RWPE2 (cell line): Measurements from ENCODE around the gene ASPG.

ENCODE experiments used
- ATAC-seq: fragments of 200-7000 bp; cut with Tn5 transposase; 3 replicates; pipeline ENCODE4 v1.9.1; 2021; ENCODE audit warnings: low read depth
- DNase-seq: peaks from one replicate; pipeline ENCODE4 v3.0.0-alpha.2; 2020; ENCODE audit warnings: low spot score
- H3K27ac ChIP-seq: fragments of 450-650 bp; 2 replicates; pipeline ENCODE4 v1.5.1; 2017; ENCODE audit warnings: mild to moderate bottlenecking; ENCODE audit not compliant: poor library complexity, severe bottlenecking
- H3K27me3 ChIP-seq: fragments of 250-450 bp; sonication (Bioruptor Pico); 2 replicates; pipeline ENCODE4 v1.5.1; 2021; ENCODE audit warnings: mild to moderate bottlenecking, moderate library complexity; ENCODE audit not compliant: insufficient read depth, poor library complexity, severe bottlenecking
- H3K36me3 ChIP-seq: fragments of 250-450 bp; sonication (Bioruptor Pico); 2 replicates; pipeline ENCODE4 v1.5.1; 2020; ENCODE audit warnings: low read depth, mild to moderate bottlenecking, moderate library complexity
- H3K4me1 ChIP-seq: fragments of 250-450 bp; sonication (Bioruptor Pico); 2 replicates; pipeline ENCODE4 v1.5.1; 2021; ENCODE audit warnings: mild to moderate bottlenecking, moderate library complexity; ENCODE audit not compliant: insufficient read depth, poor library complexity, severe bottlenecking
- H3K4me3 ChIP-seq: fragments of 250-450 bp; sonication (Bioruptor Pico); 2 replicates; pipeline ENCODE4 v1.5.1; 2021; ENCODE audit warnings: mild to moderate bottlenecking, moderate library complexity; ENCODE audit not compliant: severe bottlenecking
- H3K9me3 ChIP-seq: fragments of 250-450 bp; sonication (Bioruptor Pico); 2 replicates; pipeline ENCODE4 v1.5.1; 2021; ENCODE audit warnings: mild to moderate bottlenecking, moderate library complexity; ENCODE audit not compliant: severe bottlenecking
- CTCF ChIP-seq: fragments of 450-650 bp; IDR thresholded peaks from one replicate; pipeline ENCODE4 v1.5.1; 2017; ENCODE audit warnings: mild to moderate bottlenecking, moderate library complexity; ENCODE audit not compliant: poor library complexity, severe bottlenecking

The ASPG gene

GRCh38 chr14:104132981-104133380 lies 47.5 kb downstream of the ASPG start:
- Histone ChIP-seq H3K27ac (no peak overlapping the region), H3K9me3 (no peaks in the 10 kb centered on the region), H3K36me3 (no peaks in the 10 kb centered on the region), H3K4me3 (no peak overlapping the region), H3K4me1 (no peaks in the 10 kb centered on the region), H3K27me3 (peaks cover 47% of the 10 kb centered on the region)
- no peak for TF ChIP-seq CTCF
- ATAC-seq: no peak
- peak; percentile 52 for DNase-seq

GRCh38 chr14:104133496-104133895 lies 48.0 kb downstream of the ASPG start:
- H3K9me3 ChIP-seq: no peaks in the 10 kb centered on the region
- peak; percentile 66 for DNase-seq
- H3K27me3 ChIP-seq: peaks cover 49% of the 10 kb centered on the region
- H3K27ac ChIP-seq: no peak overlapping the region
- H3K4me3 ChIP-seq: no peak overlapping the region
- H3K4me1 ChIP-seq: no peaks in the 10 kb centered on the region
- TF ChIP-seq CTCF: no peak
- H3K36me3 ChIP-seq: no peaks in the 10 kb centered on the region
- ATAC-seq: no peak

GRCh38 chr14:104134061-104134965 lies 48.8 kb downstream of the ASPG start:
- Histone ChIP-seq H3K4me3 (no peak overlapping the region), H3K27me3 (peaks cover 56% of the 10 kb centered on the region), H3K9me3 (no peaks in the 10 kb centered on the region), H3K36me3 (no peaks in the 10 kb centered on the region), H3K4me1 (no peaks in the 10 kb centered on the region), H3K27ac (no peak overlapping the region)
- no peak for TF ChIP-seq CTCF
- ATAC-seq (no peak), DNase-seq (peak; percentile 74)

GRCh38 chr14:104135121-104135903 lies 49.8 kb downstream of the ASPG start:
- H3K27me3 ChIP-seq: peaks cover 63% of the 10 kb centered on the region
- no peak overlapping the region for H3K4me3 ChIP-seq
- H3K27ac ChIP-seq: no peak overlapping the region
- DNase-seq (peak; percentile 75), ATAC-seq (peak; percentile 41)
- H3K36me3 ChIP-seq: no peaks in the 10 kb centered on the region
- H3K4me1 ChIP-seq: no peaks in the 10 kb centered on the region
- no peaks in the 10 kb centered on the region for H3K9me3 ChIP-seq
- TF ChIP-seq CTCF: peak; percentile 29
